HG03378 (cell line): ENCODE data around the gene C11orf52.
A peak's percentile ranks its signal among the peaks of the same experiment; 100 is the strongest.
"Not testable (repeated sequence)": the region's sequence is repeated elsewhere in the genome, so short reads cannot be mapped to it uniquely, and the experiment has no call there.

Source experiments
- ATAC-seq: cut with Tn5 transposase; IDR thresholded peaks from one replicate; pipeline ENCODE4 v1.9.1; 2021; ENCODE audit warnings: mild to moderate bottlenecking, moderate library complexity; ENCODE audit not compliant: unreplicated experiment

C11orf52 gene, protein sequence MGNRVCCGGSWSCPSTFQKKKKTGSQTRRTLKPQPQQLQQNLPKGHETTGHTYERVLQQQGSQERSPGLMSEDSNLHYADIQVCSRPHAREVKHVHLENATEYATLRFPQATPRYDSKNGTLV

DNA sequence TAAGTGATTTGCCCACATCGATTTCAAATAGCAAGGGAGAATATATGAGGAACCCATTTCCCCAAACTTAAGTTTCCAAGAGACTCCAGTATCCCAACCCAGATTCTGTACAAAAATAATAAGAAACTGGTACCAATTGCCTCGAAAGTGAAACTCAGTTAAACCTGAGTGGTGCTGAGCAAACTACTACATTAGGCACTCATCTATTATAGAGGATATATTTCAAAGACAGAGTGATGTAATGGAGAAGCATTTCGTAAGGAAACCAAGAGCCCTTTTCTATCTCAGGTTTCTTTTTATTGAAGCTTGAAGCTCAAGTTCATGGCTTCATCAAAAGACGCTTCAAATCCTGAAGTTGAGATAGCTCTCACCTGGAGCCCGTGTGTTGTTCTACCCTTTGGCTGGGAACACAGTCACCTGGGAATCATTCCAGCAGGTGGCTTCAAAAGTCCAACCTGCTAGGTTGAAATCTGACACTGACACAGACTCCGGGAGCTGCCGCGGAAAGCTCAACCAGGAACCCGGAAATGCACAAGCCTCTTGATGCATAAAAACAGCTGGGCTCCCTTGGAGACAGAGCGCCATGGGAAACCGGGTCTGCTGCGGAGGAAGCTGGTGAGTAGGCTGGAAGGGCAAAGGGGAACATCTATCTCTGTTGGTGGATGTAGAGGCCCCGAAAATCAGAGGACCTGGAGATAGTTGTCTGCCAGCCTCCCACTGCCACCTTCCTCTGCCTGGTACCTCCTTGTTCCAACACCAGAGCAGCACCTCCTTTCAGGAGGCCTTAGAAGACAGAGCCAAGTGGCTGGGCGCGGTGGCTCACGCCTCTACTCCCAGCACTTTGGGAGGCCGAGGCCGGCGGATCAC lies at the start of gene C11orf52:
Gene C11orf52, plus strand, starts transcription at position 524 of the 867 bp plus-strand sequence. Its CDS starts 60 bp downstream, at position 584.
- ATAC-seq, result no peak

DNA sequence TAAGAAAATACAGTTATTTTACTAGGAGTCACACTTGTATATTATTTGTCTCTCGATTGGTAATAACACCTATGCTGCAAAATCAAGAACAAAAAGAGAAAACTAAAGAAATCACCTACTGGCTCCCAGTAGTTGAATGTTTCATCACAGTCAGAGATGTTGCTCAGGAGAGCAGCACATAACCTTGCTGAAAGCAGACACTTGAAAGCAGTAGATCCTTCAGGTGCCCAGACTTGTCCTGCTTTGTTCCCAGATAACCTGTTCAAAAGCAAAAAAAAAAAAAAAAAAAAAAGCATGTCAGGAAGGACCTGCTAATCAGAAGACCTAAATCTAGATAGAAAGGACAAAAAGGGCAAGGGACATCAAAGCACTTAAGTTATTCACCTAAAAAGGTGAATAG lies 48.6 kb upstream of the C11orf52 start:
- no peak for ATAC-seq

DNA sequence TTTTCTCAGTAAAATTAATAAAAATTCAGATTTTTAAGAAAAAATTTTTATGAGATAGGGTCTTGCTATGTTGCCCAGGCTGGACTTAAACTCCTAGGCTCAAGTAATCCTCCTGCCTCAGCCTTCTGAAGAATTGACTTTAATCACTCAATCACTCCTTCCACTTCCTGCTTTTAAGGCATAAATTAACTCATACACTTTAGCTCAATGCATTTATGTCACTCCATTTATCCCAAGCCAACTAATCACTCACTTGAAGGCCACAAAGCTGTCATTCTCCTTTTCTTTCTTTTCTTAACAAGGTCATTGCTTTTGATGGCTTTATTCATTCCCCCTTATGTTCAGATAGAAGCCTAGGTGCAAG lies 48.2 kb upstream of the C11orf52 start:
- ATAC-seq, result peak; percentile 11

DNA sequence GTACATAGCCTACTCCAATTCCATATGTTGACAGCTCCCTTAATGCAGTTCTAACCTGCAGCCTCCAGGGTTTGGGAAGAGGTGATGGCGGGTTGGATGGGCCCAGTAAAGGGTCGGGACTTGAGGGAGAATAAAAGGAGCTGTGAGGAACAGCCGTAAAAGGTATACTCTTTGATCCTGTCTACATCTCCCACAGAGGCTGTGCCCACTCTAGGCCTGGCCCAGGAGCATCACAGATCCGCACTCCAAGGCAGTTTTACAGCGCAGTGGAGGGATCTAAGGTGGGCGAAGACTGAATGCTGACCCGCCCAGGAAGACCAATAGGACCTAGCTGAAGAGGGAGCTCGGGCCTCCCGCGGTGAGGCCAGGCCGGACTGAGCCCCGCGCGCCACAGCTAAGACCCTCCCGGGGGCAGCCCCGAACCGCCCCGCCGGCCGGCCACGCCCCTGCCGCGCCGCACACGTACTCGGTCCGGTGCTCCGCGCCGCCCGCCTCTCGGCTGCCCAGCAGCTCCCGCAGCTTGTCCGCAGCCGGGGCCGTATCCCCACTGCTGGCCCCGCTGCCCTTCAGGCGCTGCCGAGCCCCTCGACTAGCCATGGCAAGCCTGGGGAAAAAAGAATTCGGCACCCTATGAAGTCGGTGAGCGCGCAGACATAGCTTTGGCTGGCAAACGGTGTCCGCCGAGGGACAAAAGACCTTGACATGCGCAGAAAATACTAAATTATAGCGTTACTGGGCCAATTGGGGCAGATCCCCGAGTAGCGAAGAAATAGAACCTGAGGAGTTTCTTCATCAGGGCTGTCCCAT lies 47.6 kb upstream of the C11orf52 start, which contains the start of gene ALG9:
Gene ALG9, minus strand, starts transcription at position 696 of the 807 bp plus-strand sequence. Its CDS starts 99 bp downstream, at position 597.
- peak; percentile 76 for ATAC-seq

DNA sequence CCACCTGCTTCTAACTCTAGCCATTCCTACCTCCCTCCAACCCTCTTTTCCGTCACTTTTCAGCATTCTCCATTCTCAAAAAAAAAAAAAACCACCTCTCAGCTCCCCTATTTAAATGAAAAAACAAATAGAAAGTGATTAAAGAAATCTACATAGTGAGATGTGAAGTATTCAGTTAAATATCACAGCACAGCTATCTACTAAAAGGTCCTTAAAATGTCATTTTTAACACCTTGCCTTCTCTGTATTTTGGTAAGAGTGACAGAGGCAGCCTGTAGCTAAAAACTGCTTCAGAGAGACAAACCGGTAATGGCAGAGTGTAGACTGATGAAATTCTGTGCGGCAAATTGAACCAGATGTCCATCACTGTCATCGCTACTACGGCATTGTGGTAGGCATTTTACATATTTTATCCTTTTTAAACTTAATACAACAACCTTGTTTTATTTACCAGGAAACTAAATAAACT lies 47.0 kb upstream of the C11orf52 start:
- no peak for ATAC-seq

DNA sequence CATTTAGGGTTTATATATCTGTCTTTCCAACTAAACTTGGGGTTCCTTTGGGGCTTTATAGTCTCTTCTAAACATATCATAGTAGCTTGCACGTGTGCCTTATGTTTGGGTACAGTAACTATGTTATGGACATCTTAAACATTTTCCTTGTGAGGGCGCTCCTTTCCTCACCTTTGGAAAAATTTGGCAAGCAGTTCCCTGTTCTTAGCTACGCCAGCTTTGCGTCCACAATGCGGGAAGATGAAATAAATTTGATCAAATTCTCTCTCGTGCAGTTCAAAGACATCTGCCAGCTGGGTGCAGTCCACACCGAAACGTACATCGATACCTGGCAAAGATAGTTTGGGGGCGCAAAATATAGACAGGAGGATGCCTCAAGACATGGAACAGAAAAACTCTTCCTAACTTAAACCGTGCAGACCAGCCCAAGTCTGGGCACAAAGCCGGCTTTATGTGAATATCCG lies 40.3 kb upstream of the C11orf52 start:
- no peak for ATAC-seq

DNA sequence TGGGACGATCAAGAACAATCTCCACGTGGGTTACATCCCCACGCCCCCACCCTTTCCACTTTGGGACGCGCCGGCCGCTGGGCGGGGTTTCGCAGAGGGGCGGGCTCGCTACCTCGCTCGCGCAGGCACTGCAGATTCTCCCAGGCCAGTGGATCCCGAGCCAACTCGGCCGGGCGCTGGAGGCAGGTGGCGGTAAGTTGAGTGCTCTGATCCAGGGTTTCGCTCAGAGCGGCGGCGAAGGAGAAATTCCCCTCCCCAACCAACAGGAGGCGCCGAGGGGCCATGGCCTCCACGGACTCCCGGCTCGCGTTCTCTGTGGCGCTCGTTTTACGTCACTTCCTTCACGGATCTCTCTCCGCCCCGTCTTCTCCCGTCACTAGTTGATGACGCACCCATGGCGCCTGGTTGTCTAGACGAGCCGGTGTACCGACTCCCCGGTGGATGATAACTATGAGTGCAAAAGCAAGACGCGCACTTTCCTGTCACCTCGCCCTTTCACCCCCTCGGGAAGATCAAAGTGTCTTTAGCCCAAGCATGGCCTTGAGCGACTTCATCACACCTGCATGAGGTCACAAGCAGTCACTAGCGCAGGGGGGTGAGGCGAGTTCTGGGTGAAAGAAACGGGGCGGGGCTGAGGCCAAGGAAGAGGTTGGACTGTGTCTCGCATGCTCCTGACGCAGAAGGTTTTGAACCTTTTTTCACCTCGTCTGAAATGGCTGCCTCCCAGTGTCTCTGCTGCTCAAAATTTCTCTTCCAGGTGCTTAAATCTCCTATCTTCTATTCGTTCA lies 39.7 kb upstream of the C11orf52 start, which contains the start of the genes CFAP68 and FDXACB1:
Gene CFAP68, plus strand, starts transcription at position 693 of the 788 bp plus-strand sequence. Its CDS starts 20 bp downstream, at position 713.
Gene FDXACB1, minus strand, starts transcription at position 317 of the 788 bp plus-strand sequence. Its CDS starts 33 bp downstream, at position 284.
- peak; percentile 83 for ATAC-seq

DNA sequence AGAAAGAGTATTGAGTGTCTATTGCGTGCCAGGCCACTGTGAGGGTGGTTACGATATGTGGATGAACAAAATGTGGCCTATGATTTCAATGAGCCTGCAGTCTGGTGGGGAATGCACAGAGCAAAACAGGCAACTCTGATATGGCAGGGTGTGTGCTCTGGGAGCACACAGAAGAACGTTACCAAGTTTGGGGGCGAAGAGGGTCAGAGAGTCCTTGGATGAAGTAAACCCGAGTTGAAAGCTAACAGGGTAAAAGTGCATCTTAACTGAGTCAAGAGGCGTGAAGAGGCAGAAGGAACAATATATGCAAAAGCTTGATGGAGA lies 39.1 kb upstream of the C11orf52 start:
- no peak for ATAC-seq

DNA sequence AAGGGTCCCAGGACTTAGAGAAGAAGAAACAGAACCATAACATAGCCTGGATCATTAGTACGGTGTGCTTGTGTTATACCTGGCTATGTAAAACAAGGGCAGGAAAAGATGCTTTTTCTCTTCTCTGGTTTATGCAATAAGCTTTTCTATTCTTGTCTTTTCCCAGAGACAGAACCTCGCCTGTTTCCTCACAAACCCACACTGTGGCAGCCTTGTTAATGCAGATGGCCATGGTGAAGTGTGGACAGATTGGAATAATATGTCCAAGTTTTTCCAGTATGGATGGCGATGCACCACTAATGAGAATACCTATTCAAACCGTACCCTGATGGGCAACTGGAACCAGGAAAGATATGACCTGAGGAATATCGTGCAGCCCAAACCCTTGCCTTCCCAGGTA lies 36.5 kb upstream of the C11orf52 start:
- ATAC-seq, result no peak

DNA sequence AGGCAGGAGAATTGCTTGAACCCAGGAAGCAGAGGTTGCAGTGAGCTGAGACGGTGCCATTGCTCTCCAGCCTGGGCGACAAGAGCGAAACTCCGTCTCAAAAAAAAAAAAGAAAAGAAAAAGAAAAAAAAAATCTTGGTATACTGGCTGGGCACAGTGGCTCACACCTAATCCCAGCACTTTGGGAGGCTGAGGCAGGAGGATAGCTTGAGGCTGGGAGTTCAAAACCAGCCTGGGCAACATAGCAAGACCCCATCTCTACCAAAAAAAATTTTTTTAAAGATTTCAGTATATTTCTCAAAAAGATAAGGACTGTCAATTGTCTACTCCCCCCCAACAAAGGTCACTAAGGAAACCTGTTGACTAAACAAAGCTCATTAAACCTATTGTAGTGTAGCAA lies 33.7 kb upstream of the C11orf52 start:
- ATAC-seq, result not testable (repeated sequence)

DNA sequence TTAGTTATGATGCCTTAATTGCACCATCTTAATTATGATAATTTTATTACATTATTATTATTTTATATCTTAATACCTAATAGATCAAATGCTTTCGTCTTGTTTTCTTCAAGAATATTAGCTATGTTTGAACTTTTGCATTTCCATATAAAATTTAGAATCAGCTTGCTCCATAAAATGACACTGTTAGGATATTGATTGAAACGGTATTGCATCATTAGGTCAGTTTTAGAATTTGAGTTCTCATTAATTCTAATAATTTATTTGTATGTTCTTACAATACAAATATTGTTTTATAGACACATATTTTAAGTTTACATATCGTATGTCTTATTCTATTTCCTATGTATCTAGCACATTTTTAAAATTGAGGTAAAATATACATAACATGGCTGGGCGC lies 32.7 kb upstream of the C11orf52 start:
- no peak for ATAC-seq

DNA sequence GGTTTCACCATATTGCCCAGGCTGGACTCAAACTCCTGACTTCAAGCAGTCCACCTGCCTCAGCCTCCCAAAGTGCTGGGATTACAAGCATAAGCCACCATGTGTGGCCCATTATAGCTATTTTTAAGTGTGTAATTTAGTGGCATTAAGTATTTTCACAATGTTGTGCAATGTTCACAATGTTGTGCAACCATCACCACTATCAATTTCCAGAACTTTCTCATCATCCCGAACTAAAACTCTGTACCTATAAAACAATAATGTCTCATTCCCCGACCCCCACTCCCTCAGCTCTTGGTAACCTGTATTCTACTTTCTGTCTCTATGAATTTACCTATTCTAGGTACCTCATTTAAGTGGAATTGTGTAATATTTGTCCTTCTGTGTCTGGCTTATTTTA lies 31.9 kb upstream of the C11orf52 start:
- no peak for ATAC-seq

DNA sequence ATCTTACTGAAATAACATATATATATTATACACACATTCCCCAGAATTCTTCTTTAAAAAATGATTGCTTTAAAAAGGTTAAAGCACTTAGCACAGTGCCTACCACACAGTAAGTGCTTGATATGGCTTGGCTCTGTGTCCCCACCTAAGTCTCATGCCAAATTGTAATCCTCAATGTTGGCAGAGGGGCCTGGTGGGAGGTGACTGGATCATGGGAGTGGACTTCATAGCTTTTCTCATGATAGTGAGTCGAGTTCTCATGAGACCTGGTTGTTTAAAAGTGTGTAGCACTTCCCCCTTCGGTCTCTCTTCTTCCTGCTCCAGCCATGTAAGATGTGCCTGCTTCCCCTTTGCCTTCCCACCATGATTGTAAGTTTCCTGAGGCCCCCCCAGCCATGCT lies 13.3 kb upstream of the C11orf52 start:
- ATAC-seq, result no peak

DNA sequence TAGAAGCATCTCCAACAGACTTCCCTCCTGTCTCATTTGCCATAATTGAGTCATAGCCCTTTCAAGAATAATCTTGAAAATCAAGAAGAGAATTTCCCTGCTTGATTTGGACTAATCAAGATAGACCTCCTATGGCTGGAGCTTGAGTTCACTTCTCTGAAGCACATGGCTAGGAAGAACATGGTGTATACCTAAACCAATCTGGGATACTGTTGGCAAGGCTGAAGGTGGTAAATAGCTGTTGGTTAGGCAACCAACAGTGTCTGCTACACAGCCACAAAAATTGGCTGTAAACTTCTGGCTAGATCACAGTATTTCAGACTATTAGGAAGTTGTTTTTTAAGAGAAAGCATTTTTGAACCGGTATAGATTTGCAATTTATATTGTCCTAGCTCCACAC lies 12.0 kb upstream of the C11orf52 start:
- no peak for ATAC-seq

DNA sequence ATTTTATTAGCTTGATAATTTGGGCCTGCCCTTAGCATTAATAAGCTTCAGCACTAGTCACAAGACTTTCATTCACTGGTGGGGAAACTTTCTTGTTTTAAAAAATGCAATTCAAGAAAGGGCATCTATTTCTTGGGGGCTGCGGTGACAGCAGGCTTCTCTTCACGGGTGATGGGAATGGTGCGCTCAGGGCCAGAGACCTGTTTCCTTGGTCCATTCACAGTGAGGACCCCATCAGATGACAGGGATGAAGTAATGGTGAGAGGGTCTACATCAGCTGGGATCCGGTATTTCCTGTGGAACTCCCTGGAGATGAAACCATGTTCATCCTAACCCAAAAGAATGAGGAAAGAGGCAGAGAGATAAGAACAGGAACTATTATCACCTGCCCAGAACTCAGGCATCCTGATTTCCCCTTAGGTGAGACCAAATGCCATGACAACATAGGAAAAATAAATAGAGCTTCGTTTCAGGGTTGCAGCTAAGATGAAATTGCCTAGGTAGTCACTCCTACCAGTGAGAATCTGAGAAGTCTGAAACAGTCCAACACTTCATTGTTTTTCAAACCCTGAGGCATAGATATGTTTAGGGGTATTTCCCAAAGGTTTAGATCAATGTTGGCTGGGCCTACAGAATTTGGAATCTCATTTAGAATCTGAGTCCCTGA lies 9.9 kb upstream of the C11orf52 start:
- no peak for ATAC-seq

DNA sequence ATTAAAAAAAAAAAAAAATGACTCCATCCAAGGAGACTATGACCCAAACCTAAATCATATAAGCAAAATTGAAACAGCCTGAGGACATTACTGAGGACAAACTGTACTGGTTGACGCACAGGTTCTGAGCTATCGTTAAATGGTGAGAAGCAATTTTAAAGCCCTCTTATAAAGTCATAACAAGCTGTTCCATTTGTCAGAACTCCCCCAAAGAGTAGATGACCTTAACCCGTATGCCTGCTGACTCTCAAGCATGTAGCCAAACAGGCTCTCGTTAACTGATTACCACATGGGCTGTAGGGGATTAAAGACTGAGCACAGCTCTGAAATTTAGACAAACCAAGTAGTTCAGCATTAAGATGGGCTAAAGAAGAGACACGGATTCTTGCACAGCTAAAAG lies 9.3 kb upstream of the C11orf52 start:
- no peak for ATAC-seq

DNA sequence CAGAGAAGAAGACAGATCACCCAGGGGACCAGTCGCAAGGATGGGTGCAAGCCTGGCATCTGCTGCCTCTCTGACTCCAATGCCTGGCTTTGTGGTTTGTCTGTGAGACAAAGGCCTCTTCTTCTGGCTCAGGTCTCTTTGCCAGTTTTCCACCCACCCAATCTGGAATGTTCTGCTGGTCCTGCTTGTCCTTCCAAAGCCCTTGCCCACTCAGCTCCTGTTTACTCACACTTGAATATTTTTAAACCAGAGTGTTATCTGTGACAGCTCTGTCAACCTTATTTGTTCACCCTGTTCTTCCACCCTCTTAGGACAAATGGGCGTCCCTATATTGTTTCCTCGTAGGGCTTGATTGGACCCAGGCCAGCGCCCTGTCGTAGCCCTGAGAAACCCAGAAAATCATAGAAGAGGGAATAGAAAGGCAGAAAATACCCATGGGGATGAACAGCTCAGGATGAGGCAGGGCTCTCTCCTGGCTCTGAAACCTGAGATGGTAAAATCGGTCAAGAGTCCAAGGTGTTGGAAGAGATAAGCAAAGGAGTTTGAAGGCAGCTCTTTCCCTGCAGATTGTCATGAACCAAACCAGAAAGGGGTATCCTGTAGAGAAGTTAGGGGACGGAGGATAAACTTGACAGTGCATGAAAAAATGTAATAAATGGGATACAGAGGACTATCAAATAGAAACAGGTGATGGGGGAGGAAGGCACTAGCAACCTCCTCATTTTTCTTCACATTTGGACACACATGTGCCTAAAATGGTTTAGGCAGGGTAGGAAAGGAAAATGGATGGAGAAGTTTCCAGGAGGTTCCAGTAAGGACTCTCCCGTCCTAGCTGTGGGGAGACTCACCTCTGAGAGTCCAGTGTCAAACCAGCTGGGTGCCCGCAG lies 7.8 kb upstream of the C11orf52 start:
- no peak for ATAC-seq

DNA sequence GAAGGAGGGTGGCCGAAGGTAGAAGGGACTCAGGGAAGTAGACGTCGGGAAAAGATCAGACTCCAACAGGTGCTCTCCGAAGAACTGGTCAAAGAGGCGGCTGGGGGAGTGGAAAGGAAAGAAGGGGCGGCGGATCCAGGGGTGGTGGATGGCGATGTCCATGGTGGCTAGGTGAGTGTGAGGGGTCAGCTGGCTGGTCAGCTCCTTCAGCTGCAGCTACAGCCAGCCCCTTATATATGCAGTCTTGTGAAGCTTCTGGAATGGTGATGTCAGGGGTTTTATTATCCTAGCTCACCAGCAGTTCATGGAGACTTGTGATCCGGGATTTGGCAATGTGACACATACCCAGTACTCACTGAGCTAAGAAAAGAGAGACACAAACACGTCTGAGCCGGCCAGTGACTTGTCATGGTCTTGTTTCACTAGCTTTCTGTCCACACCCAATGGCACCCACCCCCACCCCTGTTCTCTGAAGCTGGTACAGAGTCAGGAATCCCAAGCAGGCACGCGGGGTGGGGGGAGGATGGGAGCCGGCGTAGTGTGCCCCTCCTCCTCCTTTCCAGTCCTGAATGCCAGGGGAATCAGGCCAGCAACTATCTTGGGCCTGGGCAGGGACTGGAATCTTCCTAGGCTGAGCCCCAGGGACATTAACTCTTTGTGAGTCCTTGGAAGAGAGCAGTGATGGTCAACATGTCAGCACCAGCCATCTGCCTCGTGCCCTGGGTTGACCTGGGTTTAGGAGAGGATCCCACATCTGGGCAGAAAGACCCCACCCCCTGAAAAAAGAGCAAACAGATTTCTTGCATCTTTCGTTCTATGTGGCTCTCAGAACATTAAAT lies 6.9 kb upstream of the C11orf52 start, which contains the start of gene CRYAB:
Gene CRYAB, minus strand, starts transcription at position 208 of the 839 bp plus-strand sequence. Its CDS starts 46 bp downstream, at position 162.
- no peak for ATAC-seq
